Mammary epithelial cell (primary cell): ENCODE measurements around the gene LENG1.

Source experiments
- EZH2 ChIP-seq: IDR thresholded peaks from 2 replicates; pipeline ENCODE4 v1.6.1; 2012; ENCODE audit warnings: low read length, inconsistent platforms, borderline replicate concordance
- TF ChIP-seq, protein P1 (sequence below), 2 donors: IDR thresholded peaks in 1 of 2; conservative IDR thresholded peaks in 1 of 2; 2 replicates each; pipeline ENCODE4 v1.5.1; 2011 to 2012; ENCODE audit warnings: inconsistent platforms in 2 of 2, low read length in 2 of 2, mild to moderate bottlenecking in 2 of 2, control low read depth in 1 of 2, low read depth in 1 of 2; ENCODE audit not compliant: insufficient read depth in 1 of 2; ENCODE audit errors: extremely low read depth in 1 of 2

DNA sequence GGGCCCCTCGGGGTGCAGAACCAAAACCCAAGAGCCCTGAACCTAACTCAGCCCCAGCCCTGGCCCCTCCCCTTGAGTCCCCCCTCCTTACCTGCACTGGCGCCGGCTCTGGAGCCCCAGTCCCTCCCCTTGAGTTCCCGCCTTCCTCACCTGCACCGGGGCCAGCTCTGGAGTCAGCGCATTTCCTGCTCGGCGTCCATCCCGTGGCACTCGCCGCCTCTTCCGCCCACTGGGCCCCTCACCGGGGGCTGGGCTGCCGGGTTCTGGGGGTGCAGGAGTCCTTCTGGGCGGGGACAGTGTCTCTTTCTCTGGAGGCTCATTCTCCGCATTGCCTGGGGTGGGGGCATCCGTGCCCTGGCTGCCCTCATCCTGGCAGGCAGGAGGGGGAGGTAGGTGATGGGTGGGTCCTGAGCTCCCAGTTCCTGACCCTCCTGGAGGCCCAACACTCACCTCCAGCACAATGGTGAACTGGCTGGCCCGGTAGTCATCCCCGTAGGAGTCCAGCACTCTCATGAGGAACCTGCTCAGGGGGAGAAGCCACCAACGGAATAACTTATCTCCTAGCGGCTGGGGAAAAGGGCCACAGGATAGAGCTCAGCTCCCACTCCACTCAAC is 51.5 kb downstream of the LENG1 start:
- TF ChIP-seq, protein P1, sequence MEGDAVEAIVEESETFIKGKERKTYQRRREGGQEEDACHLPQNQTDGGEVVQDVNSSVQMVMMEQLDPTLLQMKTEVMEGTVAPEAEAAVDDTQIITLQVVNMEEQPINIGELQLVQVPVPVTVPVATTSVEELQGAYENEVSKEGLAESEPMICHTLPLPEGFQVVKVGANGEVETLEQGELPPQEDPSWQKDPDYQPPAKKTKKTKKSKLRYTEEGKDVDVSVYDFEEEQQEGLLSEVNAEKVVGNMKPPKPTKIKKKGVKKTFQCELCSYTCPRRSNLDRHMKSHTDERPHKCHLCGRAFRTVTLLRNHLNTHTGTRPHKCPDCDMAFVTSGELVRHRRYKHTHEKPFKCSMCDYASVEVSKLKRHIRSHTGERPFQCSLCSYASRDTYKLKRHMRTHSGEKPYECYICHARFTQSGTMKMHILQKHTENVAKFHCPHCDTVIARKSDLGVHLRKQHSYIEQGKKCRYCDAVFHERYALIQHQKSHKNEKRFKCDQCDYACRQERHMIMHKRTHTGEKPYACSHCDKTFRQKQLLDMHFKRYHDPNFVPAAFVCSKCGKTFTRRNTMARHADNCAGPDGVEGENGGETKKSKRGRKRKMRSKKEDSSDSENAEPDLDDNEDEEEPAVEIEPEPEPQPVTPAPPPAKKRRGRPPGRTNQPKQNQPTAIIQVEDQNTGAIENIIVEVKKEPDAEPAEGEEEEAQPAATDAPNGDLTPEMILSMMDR (conservative IDR thresholded peaks at IDR 0.05 in 1 of 2, IDR thresholded peaks at IDR 0.05 in 1 of 2; ENCODE audit: extremely low read depth in 1 of 2, insufficient read depth in 1 of 2, low read depth in 1 of 2, low read length in 2 of 2) = no peak
- no peak for TF ChIP-seq EZH2
